ENCODE measurements around the gene EYS.

Gene EYS

GRCh38 chr6:65452333-65452732 is 254.7 kb downstream of the EYS start:
- TF ChIP-seq, protein P1, sequence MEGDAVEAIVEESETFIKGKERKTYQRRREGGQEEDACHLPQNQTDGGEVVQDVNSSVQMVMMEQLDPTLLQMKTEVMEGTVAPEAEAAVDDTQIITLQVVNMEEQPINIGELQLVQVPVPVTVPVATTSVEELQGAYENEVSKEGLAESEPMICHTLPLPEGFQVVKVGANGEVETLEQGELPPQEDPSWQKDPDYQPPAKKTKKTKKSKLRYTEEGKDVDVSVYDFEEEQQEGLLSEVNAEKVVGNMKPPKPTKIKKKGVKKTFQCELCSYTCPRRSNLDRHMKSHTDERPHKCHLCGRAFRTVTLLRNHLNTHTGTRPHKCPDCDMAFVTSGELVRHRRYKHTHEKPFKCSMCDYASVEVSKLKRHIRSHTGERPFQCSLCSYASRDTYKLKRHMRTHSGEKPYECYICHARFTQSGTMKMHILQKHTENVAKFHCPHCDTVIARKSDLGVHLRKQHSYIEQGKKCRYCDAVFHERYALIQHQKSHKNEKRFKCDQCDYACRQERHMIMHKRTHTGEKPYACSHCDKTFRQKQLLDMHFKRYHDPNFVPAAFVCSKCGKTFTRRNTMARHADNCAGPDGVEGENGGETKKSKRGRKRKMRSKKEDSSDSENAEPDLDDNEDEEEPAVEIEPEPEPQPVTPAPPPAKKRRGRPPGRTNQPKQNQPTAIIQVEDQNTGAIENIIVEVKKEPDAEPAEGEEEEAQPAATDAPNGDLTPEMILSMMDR (IDR thresholded peaks at IDR 0.05), result no peak
- no peaks in the 10 kb centered on the region for H3K9me3 ChIP-seq (ENCODE audit: control insufficient read depth, low read length)
- H3K36me3 ChIP-seq (ENCODE audit: control insufficient read depth, insufficient read depth, low read length), result no peaks in the 10 kb centered on the region
- no peak overlapping the region for H3K4me2 ChIP-seq (ENCODE audit: low read length)
- H3K4me3 ChIP-seq (ENCODE audit: low read depth, low read length), result no peak overlapping the region
- H3K27me3 ChIP-seq (ENCODE audit: control insufficient read depth, insufficient read depth, low read length), result no peaks in the 10 kb centered on the region
- no peaks in the 10 kb centered on the region for H3K4me1 ChIP-seq
- H3K9ac ChIP-seq, result no peak overlapping the region
- H3K79me2 ChIP-seq, result no peaks in the 10 kb centered on the region
- no peak overlapping the region for H3K27ac ChIP-seq
- no peak overlapping the region for H2AFZ ChIP-seq

GRCh38 chr6:65450451-65450850 is 256.6 kb downstream of the EYS start:
- no peak overlapping the region for H3K4me2 ChIP-seq (ENCODE audit: low read length)
- no peaks in the 10 kb centered on the region for H3K9me3 ChIP-seq (ENCODE audit: control insufficient read depth, low read length)
- H3K27ac ChIP-seq, result no peak overlapping the region
- H3K36me3 ChIP-seq (ENCODE audit: control insufficient read depth, insufficient read depth, low read length), result no peaks in the 10 kb centered on the region
- H3K4me3 ChIP-seq (ENCODE audit: low read depth, low read length), result no peak overlapping the region
- TF ChIP-seq, protein P1 (IDR thresholded peaks at IDR 0.05), result no peak
- no peak overlapping the region for H2AFZ ChIP-seq
- no peaks in the 10 kb centered on the region for H3K4me1 ChIP-seq
- no peaks in the 10 kb centered on the region for H3K27me3 ChIP-seq (ENCODE audit: control insufficient read depth, insufficient read depth, low read length)
- H3K9ac ChIP-seq, result no peak overlapping the region
- no peaks in the 10 kb centered on the region for H3K79me2 ChIP-seq

DNA sequence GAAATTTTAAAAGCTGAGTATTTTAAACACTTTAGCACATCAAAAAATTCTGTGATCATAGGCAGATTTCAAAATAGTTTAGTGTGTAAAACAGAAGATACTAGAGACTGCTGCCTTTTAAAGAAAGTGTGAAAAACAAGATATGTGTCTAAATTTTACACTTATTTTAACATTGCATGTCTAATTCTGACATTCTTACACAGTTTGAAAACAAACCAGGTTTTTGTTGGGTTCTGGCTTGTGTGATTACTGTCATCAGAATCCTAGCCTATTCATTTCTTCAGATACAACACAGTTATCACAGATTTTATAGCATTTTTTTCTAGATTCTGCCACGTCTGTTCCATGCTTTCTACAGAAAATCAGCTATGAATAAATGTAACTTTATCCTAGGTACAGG is 257.1 kb downstream of the EYS start:
- H3K9ac ChIP-seq, result no peak overlapping the region
- H3K36me3 ChIP-seq (ENCODE audit: control insufficient read depth, insufficient read depth, low read length), result no peaks in the 10 kb centered on the region
- no peaks in the 10 kb centered on the region for H3K79me2 ChIP-seq
- no peaks in the 10 kb centered on the region for H3K4me1 ChIP-seq
- H3K4me2 ChIP-seq (ENCODE audit: low read length), result no peak overlapping the region
- TF ChIP-seq, protein P1 (IDR thresholded peaks at IDR 0.05), result no peak
- H3K27me3 ChIP-seq (ENCODE audit: control insufficient read depth, insufficient read depth, low read length), result no peaks in the 10 kb centered on the region
- no peak overlapping the region for H3K27ac ChIP-seq
- H3K4me3 ChIP-seq (ENCODE audit: low read depth, low read length), result no peak overlapping the region
- H3K9me3 ChIP-seq (ENCODE audit: control insufficient read depth, low read length), result no peaks in the 10 kb centered on the region
- H2AFZ ChIP-seq, result no peak overlapping the region

DNA sequence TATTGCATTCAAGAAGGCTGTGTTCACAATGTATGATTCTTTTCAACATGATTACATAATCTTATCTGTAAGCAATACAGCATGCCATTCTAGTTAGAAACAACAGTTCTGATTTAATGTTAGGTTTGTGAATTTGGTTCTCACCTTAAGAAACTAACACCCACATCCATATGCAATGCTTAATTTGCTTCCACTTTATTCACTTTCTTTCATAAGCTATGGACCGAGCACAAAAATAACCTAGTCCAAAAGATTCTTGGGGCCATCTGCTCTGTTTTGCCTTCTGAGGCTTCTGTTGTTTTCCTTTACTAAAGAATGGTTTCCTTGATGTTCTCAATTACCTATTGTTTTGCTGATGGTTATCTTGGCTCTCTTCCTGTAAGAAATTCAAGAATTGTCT is 258.2 kb downstream of the EYS start:
- no peak overlapping the region for H3K4me3 ChIP-seq (ENCODE audit: low read depth, low read length)
- no peak overlapping the region for H3K4me2 ChIP-seq (ENCODE audit: low read length)
- H3K4me1 ChIP-seq, result no peaks in the 10 kb centered on the region
- H3K9me3 ChIP-seq (ENCODE audit: control insufficient read depth, low read length), result no peaks in the 10 kb centered on the region
- TF ChIP-seq, protein P1 (IDR thresholded peaks at IDR 0.05), result no peak
- H3K9ac ChIP-seq, result no peak overlapping the region
- H3K27me3 ChIP-seq (ENCODE audit: control insufficient read depth, insufficient read depth, low read length), result no peaks in the 10 kb centered on the region
- no peak overlapping the region for H3K27ac ChIP-seq
- H3K36me3 ChIP-seq (ENCODE audit: control insufficient read depth, insufficient read depth, low read length), result no peaks in the 10 kb centered on the region
- no peak overlapping the region for H2AFZ ChIP-seq
- no peaks in the 10 kb centered on the region for H3K79me2 ChIP-seq

DNA sequence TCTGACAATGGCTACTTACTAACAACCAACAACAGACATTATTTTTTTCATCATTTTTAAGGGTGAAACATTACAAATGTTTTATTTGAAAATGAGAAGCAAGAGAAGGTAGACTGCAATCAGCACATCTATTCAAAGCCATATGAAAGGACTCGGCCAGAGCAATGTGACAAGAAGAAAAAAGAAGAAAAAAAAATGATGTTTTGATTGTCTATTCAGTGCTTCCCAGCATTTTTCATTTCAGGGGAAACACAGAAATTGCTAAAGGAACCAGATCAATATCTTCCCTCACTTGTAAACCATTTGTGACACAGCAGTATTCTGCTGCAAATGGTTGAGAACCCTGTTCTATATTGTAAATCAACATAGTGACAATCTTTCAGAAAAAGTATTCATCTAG is 270.7 kb downstream of the EYS start:
- no peaks in the 10 kb centered on the region for H3K79me2 ChIP-seq
- H3K4me3 ChIP-seq (ENCODE audit: low read depth, low read length), result no peak overlapping the region
- no peaks in the 10 kb centered on the region for H3K27me3 ChIP-seq (ENCODE audit: control insufficient read depth, insufficient read depth, low read length)
- no peaks in the 10 kb centered on the region for H3K9me3 ChIP-seq (ENCODE audit: control insufficient read depth, low read length)
- no peak overlapping the region for H3K4me2 ChIP-seq (ENCODE audit: low read length)
- no peak overlapping the region for H3K27ac ChIP-seq
- H2AFZ ChIP-seq, result no peak overlapping the region
- H3K36me3 ChIP-seq (ENCODE audit: control insufficient read depth, insufficient read depth, low read length), result no peaks in the 10 kb centered on the region
- no peak overlapping the region for H3K9ac ChIP-seq
- no peaks in the 10 kb centered on the region for H3K4me1 ChIP-seq
- TF ChIP-seq, protein P1 (IDR thresholded peaks at IDR 0.05), result no peak

Measured in parathyroid adenoma (tissue), 2 donors.